Endothelial cell of hepatic sinusoid (primary cell): ENCODE measurements around the gene CASTOR1.

Source experiments
- in situ Hi-C: cut with HindIII; loops from 2 replicates; pipeline ENCODE4 v1.10.0; 2017; ENCODE audit warnings: low sequenced_read_pairs

The CASTOR1 gene

DNA sequence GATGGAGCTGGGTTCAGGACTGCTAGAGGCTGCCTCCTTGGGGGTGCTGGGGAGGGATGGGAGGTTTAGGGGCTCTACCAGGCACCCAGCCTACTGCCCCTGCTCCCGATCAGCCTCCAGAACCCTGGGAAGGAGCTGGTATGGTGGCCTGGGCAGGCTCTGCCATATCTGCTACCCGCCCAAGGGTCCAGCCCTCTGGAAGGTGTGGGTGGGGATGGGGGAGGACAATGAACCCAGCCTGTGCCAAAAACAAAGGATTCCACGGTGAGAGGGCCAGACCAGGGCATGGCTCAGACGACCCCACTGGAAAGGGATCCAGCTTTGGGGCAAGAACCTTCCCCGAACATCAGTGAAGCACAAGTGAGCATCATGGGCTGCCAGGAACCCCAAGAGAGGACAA is 3.0 kb downstream of the CASTOR1 start:
- in situ Hi-C loops = loop anchor here (5.0 kb wide), 1 partner anchor 41 kb away; the partner anchor contains the start of gene TBC1D10A

- in situ Hi-C loops = loop anchor here (5.0 kb wide), 1 partner anchor 41 kb away; the partner anchor contains the start of gene TBC1D10A
Observed at GRCh38 chr22:30285846-30286200, 3.5 kb downstream of the CASTOR1 start.

DNA sequence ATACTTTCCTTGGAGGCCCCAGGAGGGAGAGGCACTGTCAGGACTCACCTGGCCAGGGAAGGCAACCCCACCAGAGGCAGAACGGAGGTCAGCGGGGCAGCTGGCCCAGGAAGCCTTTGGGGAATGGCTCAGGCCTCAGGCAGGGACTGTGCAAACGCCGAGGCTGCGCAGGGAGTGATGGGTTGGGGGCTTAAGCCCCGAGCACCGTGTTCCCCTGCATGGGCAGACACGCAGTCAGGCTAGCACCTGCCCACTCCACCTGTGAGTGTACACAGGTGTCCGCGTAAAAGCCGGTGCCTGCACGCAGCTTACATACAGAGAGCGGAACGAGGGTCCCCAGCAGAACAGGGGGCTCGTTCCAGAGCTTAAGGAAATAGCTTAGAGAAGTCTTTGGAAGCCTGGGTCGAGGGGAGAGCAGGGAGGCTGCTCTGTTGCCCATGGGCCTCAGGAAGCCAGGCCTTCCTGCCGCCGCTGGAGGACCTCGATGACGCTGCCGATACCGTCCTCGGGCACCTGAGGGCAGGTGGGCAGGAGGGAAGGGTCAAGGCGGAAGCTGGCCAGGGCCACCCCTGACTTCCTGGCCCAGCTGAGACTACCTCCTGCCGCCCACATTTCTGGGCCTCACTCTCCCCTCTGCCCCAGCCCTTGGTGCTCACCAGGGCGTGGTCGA is 4.0 kb downstream of the CASTOR1 start:
- in situ Hi-C loops = loop anchor here (5.0 kb wide), 1 partner anchor 42 kb away; the partner anchor contains the start of gene TBC1D10A

DNA sequence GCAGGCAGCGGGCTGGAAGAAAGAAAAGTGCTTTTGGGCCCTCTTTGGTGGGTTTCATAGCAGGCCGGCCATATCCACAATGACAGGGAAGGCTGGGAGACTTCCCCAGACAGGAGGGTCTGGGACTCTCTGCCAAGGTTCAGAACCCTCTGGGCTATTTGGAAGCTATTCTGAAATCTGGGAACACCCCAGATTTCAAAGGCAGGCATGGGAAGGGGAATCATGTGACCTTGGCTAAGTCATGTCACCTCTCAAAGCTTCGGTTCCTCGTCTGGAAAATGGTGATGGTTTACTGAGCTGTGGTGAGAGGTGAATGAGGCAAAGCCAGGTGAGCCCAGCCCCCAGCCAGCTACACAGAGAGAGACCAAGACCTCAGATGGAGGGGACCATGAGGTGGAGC is 4.6 kb downstream of the CASTOR1 start:
- in situ Hi-C loops = loop anchor here (5.0 kb wide), 2 partner anchors 43 to 108 kb away; partner anchors contain the start of gene TBC1D10A

DNA sequence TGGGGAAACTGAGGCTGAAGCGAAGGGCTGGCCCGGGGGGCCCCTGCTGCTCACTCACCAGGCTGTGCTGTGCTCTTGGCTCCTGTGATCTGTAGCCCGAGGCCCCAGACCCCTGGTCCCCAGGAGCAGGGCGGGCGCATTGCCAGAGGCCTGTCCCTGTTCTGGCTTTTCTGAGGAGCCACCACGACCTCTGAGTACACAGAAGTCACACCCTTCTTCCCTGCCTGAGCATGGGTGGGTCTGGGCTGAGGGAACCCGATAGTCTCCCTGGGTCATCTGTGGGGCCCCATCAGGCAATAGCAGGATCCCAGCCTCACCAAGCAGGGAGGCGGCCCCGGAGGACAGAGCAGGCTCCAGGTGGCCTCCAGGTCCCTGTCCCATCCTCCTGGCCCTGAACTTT is 5.1 kb downstream of the CASTOR1 start:
- in situ Hi-C loops = loop anchor here (5.0 kb wide), 1 partner anchor 108 kb away; no protein-coding TSS in a partner anchor

DNA sequence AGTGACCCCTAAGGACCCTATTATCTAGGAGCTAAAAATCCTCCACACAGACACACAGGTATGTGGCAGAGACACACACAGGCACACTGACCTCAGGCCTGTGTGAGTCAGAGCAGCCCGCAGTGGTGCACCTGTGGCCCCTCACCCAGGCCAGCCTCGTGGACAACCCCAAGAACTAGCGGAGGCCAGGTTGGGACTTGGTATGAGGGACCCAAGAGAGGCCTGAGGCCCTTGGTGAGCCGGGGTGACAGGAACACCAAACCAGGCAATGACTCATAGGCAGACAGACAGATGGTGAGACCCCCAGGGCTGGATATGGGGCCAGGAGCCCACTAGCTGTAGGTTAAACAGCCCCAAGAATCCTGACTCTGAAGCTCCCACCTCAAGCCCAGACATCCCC is 6.0 kb downstream of the CASTOR1 start:
- in situ Hi-C loops = loop anchor here (5.0 kb wide), 1 partner anchor 109 kb away; no protein-coding TSS in a partner anchor

DNA sequence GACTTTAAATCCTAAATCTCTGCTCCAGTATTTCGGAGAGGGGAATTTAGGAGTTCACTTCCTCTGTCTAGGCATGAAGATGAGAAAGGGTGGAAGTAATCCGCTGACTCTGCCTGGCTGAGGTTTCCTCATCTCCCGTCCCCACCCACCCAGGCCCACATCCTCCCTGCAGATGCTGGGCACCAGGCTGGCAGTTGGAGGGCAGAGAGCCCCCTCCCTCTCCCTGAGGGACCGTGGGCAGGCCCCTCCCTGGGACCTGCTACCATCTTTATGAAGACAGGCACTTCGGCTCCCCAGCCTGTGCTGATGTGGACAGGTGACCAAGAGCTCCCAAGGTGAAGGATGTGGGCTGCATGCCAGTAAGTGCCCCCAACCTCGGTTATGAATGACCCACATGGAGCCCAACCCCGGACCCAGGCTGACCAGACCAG is 6.7 kb downstream of the CASTOR1 start:
- in situ Hi-C loops = loop anchor here (5.0 kb wide), 1 partner anchor 110 kb away; no protein-coding TSS in a partner anchor

DNA sequence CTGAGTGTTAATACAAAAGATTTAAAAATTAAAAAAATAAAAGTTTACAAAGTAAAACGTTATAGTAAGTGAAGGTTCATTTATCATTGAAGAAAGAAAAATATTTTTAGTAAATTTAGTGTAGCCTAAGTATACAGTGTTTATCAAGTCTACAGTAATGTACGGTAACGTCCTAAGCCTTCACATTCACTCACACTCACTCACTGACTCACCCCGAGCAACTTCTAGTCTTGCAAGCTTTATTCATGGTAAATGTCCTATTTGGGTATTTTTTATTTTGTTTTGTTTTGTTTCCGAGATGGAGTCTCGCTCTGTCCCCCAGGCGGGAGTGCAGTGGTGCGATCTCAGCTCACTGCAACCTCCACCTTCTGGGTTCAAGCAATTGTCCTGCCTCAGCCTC is 8.8 kb downstream of the CASTOR1 start:
- in situ Hi-C loops = loop anchor here (5.0 kb wide), 1 partner anchor 112 kb away; no protein-coding TSS in a partner anchor

GRCh38 chr22:30279932-30280331 is 9.4 kb downstream of the CASTOR1 start:
- in situ Hi-C loops = loop anchor here (5.0 kb wide), 1 partner anchor 112 kb away; no protein-coding TSS in a partner anchor

DNA sequence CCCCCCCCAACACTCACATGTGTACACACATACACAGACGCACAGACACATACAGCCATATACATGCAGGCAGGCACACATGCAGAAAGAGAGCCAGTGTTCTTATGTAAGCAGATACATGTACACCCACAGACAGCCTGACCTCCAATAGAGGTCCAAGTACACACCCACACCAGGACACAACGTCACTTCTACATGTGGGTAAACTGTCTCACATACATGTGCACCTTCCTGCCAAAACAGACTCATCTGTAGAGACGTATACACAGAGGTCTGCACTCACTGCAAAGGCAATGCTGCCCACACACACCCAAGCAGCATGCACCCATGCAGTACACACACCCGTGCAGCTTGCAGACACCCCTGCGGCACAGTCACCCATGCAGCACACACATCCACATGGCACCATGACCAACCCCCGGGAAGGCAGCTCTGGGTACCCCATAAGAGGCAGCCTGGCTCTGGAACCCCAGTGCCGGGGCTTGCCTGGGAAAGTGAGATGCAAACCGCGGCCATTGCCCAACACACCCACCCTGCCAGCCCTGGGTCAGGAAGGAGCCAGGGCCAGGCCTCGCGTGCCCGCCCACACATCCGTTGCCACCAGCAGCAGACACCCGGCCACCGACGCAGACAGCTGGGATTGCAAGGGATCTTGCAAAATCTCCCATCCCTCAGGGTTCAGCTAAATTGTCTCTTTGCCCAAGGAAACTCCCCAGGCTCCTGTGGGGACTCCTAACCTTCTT is 10.1 kb downstream of the CASTOR1 start:
- in situ Hi-C loops = no loop called here

DNA sequence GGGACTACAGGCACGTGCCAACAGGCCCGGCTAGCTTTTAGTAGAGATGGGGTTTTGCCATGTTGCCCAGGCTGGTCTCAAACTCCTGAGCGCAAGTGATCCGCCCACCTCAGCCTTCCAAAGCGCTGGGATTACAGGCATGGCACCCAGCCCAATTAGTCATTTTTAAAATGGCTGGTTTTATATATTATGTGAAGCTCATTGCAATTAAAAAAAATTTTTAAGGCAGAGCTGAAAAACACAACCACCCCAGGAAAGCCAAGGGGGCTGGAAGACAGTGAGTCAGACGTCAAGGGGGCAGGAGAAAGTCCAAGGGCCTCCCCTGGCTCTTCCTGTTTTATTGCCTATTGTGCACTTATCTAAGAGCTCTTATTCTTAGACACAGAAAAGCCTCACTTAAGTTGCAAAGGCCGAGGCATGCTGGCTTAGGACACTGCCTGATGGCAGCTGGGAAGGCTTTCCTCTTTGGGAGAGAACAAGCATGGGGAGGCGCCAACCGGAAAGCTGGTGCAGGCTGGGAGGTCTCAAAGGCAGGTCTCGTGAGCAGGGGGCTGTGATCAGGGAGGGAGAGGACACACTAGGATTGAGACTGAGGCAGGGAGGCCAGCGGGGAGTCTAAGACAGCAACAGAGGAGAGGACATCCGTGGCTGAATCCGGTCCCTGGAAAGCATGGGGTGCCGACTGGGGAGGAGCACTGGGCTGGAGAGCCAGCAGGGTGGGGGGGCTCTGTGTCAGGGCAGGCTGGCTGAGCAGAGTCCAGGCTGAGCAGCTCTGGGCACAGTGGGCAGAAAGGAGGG is 11.6 kb downstream of the CASTOR1 start:
- in situ Hi-C loops = no loop called here

DNA sequence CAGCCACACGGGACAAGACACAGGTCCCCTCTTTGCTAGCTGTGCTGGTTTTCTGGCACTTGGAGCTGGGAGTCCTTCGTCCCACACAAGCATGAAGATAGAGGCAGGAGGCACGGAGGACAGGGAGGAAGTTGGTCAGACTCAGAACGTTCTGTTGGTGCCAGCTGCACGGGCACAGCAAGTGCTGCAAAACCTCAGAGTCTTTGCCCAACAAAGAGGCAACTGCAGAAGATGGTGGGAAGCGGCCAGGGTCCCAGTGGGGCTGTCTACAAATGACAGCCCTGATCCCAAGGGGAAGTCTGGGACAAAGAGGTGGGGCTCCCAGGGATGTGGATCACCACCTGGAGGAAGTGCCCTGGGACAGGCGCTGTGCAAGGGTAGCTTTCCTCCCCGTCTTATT is 13.3 kb downstream of the CASTOR1 start:
- in situ Hi-C loops = no loop called here

- in situ Hi-C loops = no loop called here
Observed at GRCh38 chr22:30275625-30276024, 13.7 kb downstream of the CASTOR1 start.

DNA sequence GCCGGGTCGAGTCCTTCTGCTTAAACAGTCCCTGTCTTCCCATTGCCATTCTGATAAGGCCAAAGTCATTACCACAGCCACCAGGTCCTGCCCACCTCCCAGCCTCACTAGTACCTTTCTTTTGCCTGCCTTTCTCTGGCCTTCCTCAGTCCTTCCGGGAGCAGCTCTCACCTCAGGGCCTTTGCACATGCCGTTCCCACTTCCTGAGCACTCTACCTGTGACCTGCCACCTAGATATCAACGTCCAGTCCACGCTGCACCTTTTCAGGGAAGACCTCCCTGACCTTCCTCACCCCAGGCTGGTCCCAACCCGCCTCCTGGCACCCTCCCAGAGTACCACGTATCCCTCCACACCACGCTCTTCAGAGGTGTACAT is 14.9 kb downstream of the CASTOR1 start:
- in situ Hi-C loops = no loop called here

DNA sequence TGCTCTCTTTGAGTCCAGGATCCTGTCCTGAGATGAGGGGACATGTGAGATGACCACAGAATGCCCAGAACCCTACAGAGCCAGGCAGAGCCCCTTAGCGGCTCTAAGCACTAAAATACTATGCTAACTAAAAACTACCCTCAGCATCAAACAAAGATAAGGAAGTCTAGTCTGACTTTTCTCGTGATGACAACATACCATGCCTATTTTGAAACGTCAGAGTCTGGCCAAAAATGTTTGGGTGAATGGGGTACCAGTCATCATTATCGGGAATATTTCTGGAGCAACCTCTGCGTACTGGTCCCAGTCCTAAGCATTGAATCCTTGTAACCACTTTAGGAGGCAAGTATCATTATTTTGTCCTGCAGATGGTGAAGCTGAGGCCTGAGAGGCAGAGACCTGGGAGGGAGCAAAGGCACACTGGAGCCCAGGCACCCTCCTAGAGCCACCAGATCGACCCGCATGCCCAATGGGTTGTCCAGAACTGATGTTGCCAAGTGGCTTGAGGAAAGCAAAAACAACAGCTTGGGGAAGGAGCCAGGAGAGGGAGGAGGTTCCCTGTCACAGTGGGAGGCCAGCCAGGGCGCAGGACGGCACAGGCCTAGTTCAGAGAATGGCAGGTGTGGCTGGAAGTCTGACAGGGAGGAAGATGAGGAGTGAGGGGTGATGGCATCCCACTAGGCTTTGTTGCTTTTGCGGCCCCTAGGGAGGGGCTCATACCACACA is 15.4 kb downstream of the CASTOR1 start:
- in situ Hi-C loops = no loop called here

- in situ Hi-C loops = no loop called here
Observed at GRCh38 chr22:30272781-30273601, 16.3 kb downstream of the CASTOR1 start.

DNA sequence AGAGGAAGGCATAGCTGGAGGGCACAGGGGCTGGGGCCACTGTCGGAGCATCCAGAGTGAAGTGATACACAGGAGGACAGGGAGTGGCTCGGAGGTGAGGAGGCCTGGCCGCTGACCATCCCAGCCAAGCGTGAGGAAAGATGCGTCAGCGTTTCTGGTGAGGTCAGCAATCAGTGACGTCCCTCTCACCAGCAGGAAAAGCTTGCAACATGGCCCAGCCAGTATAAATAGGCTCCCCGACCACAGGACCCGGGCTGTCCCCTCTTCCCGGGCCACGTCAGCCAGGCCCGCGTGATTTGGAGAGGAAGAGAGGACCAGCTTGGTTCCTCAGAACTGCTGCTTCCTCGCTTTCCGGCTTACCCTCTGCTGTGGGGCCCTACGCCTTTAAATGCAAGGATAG is 18.5 kb downstream of the CASTOR1 start:
- in situ Hi-C loops = no loop called here

DNA sequence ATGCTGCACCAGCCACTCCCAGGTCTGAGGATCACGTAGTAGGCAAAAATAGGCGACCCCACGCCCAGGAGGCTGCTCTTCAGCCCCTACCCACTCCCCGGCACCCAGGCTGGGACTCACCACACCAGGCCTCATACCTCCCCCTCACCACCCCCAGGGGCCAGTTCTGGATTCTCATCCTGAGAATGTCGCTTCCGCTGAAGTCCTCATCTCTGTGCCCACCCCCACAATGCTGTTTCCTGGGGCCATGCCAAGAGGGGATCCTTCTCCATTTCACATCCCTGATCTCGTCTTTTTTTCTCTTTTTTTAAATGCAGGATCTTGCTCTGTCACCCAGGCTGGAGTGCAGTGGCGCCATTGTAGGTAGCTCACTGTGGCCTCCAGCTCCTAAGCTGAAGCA is 21.0 kb downstream of the CASTOR1 start:
- in situ Hi-C loops = no loop called here
